OCI-LY1 (cell line): ENCODE results near the gene XRRA1.

Experiments used
- CTCF ChIP-seq: fragments of 200-600 bp; sonication (generic), shearing (Covaris generic); IDR thresholded peaks from 2 replicates; pipeline ENCODE4 v1.5.1; 2017; ENCODE audit warnings: mild to moderate bottlenecking, antibody characterized with exemption, low read length, moderate library complexity, mixed read lengths
- EZH2 ChIP-seq: fragments of 200-600 bp; sonication (generic), shearing (Covaris generic); IDR thresholded peaks from 2 replicates; pipeline ENCODE4 v1.8.0; 2017; ENCODE audit warnings: borderline replicate concordance, mixed run types, mild to moderate bottlenecking, antibody characterized with exemption, low read length, moderate library complexity, mixed read lengths

DNA sequence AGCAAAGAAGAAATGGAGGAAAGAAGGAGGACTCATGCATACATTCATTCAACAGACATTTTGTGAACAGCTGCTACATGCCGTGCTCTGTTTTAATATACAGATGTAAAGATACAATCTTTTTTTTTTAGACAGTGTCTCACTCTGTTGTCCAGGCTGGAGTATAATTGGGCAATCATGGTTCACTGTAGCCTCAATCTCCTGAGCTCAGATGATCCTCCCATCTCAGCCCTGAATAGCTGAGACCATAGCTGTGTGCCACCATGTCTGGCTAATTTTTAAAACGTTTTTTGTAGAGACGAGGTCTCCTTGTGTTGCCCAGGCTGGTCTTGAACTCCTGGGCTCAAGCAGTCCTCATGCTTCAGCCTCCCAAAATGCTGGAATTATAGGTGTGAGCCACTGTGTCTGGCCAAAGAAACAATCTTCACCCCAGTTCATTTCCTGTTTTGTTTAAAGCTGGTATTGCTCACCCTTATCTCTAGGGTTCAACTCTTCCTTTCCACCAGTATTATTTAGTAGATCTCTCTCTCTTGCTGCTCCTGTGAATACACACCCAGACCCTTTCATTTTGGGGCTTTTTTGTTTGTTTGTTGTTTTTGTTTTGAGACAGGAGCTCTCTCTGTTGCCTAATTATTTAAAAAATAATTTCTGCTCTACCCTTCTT is 130.5 kb downstream of the XRRA1 start:
- TF ChIP-seq CTCF (no peak), EZH2 (no peak)
